Nephron progenitor cell (in vitro differentiated cells): ENCODE results near the gene P2RY8.
"Not testable (repeated sequence)": the region's sequence is repeated elsewhere in the genome, so short reads cannot be mapped to it uniquely, and the experiment has no call there.

ENCODE experiments used
- DNase-seq: peaks from one replicate; pipeline ENCODE4 v3.0.0; 2021
- H3K27ac Mint-ChIP-seq: 2 replicates; pipeline ENCODE4 v1.8.0; 2021; ENCODE audit warnings: mild to moderate bottlenecking, moderate library complexity, mixed read lengths
- H3K27me3 Mint-ChIP-seq: 2 replicates; pipeline ENCODE4 v1.8.0; 2021; ENCODE audit warnings: mild to moderate bottlenecking, low read depth, mixed read lengths; ENCODE audit not compliant: poor library complexity
- H3K36me3 Mint-ChIP-seq: 2 replicates; pipeline ENCODE4 v1.8.0; 2021; ENCODE audit warnings: low read depth, mixed read lengths
- H3K4me1 Mint-ChIP-seq: 2 replicates; pipeline ENCODE4 v1.8.0; 2021; ENCODE audit warnings: mixed read lengths
- H3K4me3 Mint-ChIP-seq: 2 replicates; pipeline ENCODE4 v1.8.0; 2021; ENCODE audit warnings: mild to moderate bottlenecking, moderate library complexity, mixed read lengths
- H3K9me3 Mint-ChIP-seq: 2 replicates; pipeline ENCODE4 v1.8.0; 2021; ENCODE audit warnings: mild to moderate bottlenecking, moderate library complexity, mixed read lengths
- TF ChIP-seq, protein P1 (sequence below): fragments of 200-600 bp; sonication (generic); IDR thresholded peaks from 2 replicates; pipeline ENCODE4 v1.5.0; 2021; ENCODE audit warnings: antibody characterized with exemption

The P2RY8 gene

DNA sequence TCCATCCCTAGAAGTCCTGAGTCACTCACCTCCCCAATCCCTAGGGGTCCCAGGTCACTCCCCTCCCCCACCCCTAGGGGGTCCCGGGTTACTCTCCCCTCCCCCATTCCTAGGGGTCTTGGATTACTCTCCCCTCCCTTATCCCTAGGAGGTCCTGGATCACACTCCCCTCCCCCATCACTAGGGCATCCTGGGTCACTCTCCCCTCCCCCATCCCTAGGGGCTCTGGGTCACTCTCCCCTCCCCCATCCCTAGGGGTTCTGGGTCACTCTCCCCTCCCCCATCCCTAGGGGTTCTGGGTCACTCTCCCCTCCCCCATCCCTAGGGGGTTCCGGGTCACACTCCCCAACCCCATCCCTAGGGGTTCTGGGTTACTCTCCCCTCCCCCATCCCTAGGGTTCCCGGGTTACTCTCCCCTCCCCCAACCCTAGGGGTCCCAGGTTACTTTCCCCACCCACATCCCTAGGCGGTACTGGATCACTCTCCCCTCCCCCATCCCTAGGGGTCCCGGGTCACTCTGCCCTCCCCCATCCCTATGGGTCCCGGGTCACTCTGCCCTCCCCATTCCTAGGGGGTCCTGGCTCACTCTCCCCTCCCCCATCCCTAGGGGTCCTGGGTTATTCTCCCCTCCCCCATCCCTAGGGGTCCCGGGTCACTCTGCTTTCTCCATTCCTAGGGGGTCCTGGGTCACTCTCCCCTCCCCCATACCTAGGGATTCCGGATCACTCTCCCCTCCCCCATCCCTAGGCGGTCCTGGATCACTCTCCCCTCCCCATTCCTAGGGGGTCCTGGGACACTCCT lies 86.4 kb downstream of the P2RY8 start:
- TF ChIP-seq, protein P1, sequence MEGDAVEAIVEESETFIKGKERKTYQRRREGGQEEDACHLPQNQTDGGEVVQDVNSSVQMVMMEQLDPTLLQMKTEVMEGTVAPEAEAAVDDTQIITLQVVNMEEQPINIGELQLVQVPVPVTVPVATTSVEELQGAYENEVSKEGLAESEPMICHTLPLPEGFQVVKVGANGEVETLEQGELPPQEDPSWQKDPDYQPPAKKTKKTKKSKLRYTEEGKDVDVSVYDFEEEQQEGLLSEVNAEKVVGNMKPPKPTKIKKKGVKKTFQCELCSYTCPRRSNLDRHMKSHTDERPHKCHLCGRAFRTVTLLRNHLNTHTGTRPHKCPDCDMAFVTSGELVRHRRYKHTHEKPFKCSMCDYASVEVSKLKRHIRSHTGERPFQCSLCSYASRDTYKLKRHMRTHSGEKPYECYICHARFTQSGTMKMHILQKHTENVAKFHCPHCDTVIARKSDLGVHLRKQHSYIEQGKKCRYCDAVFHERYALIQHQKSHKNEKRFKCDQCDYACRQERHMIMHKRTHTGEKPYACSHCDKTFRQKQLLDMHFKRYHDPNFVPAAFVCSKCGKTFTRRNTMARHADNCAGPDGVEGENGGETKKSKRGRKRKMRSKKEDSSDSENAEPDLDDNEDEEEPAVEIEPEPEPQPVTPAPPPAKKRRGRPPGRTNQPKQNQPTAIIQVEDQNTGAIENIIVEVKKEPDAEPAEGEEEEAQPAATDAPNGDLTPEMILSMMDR = no peak
- H3K4me3 Mint-ChIP-seq = no peak overlapping the region
- H3K27me3 Mint-ChIP-seq = peaks cover 16% of the 10 kb centered on the region
- H3K27ac Mint-ChIP-seq = no peak overlapping the region
- peaks cover 47% of the 10 kb centered on the region for H3K36me3 Mint-ChIP-seq
- DNase-seq = no peak
- H3K4me1 Mint-ChIP-seq = no peaks in the 10 kb centered on the region
- peaks cover 47% of the 10 kb centered on the region for H3K9me3 Mint-ChIP-seq

DNA sequence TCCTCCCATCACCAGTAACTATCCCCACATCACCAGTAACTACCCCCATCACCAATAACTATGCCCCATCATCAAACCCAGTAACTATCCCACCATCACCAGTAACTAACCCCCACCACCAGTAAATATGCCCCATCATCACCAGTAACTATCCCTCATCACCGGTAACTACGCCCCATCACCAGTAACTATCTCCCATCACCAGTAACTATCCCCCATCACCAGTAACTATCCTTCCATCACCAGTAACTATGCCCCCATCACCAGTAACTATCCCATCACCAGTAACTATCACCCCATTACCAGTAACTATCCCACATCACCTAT lies 87.2 kb downstream of the P2RY8 start:
- Mint-ChIP-seq H3K36me3 (peaks cover 55% of the 10 kb centered on the region), H3K27ac (no peak overlapping the region), H3K9me3 (peaks cover 55% of the 10 kb centered on the region), H3K4me1 (no peaks in the 10 kb centered on the region), H3K27me3 (peaks cover 13% of the 10 kb centered on the region), H3K4me3 (no peak overlapping the region)
- TF ChIP-seq, protein P1 = no peak
- DNase-seq = no peak

DNA sequence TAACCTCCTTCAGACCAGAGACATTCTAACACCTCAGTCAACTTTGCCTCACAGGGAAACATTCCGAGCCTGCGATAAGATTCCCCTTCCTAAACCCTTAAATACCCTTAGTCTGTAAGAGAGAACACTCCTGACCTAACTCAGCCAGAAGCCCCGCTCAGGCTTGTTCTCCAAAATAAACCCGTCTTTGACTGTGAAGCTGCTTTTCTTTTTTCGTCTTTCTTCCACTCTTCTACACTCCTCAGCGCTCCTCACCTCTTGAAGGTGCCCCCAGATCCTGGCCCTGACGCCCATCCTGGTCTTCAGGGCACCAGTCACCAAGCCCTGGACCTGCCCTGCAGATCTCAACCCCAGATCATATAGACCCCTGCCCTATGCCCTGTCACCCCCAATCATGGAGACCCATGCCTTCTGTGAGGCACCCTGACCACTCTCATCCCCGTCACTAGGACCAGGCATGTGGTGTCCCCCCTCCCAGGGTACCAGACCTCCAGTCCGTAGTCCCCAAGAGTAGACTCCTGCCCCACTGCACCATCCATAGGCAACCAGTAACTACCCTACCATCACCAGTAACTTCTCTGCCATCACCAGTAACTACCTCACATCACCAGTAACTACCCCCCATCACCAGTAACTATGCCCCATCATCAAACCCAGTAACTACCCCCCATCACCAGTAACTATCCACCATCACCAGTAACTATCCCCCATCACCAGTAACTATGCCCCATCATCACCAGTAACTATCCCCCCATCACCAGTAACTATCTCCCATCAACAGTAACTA lies 87.8 kb downstream of the P2RY8 start:
- H3K9me3 Mint-ChIP-seq = peaks cover 60% of the 10 kb centered on the region
- peaks cover 61% of the 10 kb centered on the region for H3K36me3 Mint-ChIP-seq

DNA sequence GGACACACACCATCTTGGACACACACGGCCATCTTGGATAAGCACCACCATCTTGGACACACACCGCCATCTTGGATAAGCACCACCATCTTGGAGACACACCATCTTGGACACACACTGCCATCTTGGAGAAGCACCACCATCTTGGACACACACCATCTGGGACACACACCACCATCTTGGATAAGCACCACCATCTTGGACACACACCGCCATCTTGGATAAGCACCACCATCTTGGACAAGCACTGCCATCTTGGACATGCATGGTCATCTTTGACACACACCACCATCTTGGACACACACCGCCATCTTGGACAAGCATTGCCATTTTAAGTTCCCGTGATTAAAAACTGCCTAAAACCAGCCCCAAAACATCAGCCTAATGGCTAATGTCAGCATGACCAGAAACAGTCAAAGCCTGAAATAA lies 88.4 kb downstream of the P2RY8 start:
- H3K27ac Mint-ChIP-seq, H3K4me1 Mint-ChIP-seq, H3K4me3 Mint-ChIP-seq, DNase-seq: not testable (repeated sequence)
- Mint-ChIP-seq H3K9me3 (peaks cover 67% of the 10 kb centered on the region), H3K27me3 (peaks cover 13% of the 10 kb centered on the region), H3K36me3 (peaks cover 67% of the 10 kb centered on the region)

More for the DNA sequence above, 87.8 kb downstream of the P2RY8 start:
- no peaks in the 10 kb centered on the region for H3K4me1 Mint-ChIP-seq
- no peak overlapping the region for H3K27ac Mint-ChIP-seq
- H3K4me3 Mint-ChIP-seq = no peak overlapping the region
- peaks cover 13% of the 10 kb centered on the region for H3K27me3 Mint-ChIP-seq
- TF ChIP-seq, protein P1 = no peak
- no peak for DNase-seq

DNA sequence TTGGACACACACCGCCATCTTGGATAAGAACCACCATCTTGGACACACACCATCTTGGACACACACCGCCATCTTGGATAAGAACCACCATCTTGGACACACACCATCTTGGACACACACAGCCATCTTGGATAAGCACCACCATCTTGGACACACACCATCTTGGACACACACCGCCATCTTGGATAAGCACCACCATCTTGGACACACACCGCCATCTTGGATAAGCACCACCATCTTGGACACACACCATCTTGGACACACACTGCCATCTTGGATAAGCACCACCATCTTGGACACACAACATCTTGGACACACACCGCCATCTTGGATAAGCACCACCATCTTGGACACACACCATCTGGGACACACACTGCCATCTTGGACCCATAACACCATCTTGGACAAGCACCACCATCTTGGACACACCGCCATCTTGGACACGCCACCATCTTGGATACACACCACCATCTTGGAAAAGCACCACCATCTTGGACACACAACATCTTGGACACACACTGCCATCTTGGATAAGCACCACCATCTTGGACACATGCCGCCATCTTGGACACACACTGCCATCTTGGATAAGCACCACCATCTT lies 88.9 kb downstream of the P2RY8 start:
- peak overlapping the region; percentile 57 for H3K27ac Mint-ChIP-seq
- H3K27me3 Mint-ChIP-seq = peaks cover 13% of the 10 kb centered on the region
- DNase-seq, H3K4me1 Mint-ChIP-seq, H3K4me3 Mint-ChIP-seq: not testable (repeated sequence)
- H3K9me3 Mint-ChIP-seq = peaks cover 71% of the 10 kb centered on the region
- H3K36me3 Mint-ChIP-seq = peaks cover 72% of the 10 kb centered on the region

DNA sequence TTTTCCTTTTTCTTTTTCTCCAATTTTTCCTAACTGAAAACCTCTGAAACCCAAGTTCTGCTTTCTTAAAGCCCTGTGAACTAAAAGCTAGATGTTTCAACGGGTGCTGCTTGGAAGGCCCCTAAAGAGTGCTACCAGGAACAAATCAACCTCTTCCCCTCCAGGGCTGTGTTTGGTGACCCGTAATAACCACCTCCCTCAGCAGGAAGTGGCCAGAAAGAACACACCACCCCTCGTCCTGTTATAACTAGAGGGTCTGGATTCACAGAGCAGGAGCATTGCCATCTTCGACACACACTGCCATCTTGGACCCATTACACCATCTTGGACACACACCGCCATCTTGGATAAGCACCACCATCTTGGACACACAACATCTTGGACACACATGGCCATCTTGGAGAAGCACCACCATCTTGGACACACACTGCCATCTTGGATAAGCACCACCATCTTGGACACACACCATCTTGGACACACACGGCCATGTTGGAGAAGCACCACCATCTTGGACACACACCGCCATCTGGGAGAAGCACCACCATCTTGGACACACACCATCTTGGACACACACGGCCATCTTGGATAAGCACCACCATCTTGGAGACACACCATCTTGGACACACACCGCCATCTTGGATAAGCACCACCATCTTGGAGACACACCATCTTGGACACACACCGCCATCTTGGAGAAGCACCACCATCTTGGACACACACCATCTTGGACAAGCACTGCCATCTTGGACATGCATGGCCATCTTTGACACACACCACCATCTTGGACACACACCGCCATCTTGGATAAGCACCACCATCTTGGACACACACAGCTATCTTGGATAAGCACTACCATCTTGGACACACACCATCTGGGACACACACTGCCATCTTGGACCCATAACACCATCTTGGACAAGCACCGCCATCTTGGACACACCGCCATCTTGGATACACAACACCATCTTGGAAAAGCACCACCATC lies 89.7 kb downstream of the P2RY8 start:
- H3K4me1 Mint-ChIP-seq, H3K4me3 Mint-ChIP-seq, DNase-seq: not testable (repeated sequence)
- peaks cover 80% of the 10 kb centered on the region for H3K36me3 Mint-ChIP-seq
- peaks cover 16% of the 10 kb centered on the region for H3K27me3 Mint-ChIP-seq
- H3K27ac Mint-ChIP-seq = peak overlapping the region; percentile 58
- H3K9me3 Mint-ChIP-seq = peaks cover 79% of the 10 kb centered on the region
